ENCODE measurements around the gene HERC5.

The HERC5 gene

DNA sequence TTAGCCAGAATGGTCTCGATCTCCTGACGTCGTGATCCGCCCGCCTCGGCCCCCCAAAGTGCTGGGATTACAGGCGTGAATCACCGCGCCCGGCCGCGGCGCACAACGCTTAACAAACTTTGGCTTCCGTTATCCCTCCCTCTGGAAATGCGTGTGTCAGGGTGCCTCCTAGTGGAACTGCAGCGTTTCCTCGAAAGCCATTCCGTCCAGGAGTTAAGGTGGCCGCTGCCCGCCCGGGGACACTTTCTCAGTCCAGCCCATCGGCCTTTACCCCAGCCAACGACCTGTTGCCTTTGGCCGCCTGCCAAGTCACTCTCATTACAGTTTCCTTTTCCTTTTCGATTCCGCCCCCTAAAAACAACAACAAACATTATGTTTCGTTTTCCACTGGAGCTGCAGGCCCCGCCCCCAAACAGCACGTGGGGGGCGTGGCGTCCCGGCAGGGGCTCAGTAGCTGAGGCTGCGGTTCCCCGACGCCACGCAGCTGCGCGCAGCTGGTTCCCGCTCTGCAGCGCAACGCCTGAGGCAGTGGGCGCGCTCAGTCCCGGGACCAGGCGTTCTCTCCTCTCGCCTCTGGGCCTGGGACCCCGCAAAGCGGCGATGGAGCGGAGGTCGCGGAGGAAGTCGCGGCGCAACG, at the start of gene HERC5:
HERC5 (plus strand) TSS at position 450 of the 637 bp plus-strand sequence; CDS start at position 601, 151 bp downstream.
- peak within 1 kb of the TSS; percentile 45 for H3K4me3 ChIP-seq (replicated peaks; ENCODE audit: low read depth, low read length)
- TF ChIP-seq, protein P1, sequence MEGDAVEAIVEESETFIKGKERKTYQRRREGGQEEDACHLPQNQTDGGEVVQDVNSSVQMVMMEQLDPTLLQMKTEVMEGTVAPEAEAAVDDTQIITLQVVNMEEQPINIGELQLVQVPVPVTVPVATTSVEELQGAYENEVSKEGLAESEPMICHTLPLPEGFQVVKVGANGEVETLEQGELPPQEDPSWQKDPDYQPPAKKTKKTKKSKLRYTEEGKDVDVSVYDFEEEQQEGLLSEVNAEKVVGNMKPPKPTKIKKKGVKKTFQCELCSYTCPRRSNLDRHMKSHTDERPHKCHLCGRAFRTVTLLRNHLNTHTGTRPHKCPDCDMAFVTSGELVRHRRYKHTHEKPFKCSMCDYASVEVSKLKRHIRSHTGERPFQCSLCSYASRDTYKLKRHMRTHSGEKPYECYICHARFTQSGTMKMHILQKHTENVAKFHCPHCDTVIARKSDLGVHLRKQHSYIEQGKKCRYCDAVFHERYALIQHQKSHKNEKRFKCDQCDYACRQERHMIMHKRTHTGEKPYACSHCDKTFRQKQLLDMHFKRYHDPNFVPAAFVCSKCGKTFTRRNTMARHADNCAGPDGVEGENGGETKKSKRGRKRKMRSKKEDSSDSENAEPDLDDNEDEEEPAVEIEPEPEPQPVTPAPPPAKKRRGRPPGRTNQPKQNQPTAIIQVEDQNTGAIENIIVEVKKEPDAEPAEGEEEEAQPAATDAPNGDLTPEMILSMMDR (IDR thresholded peaks at IDR 0.05; ENCODE audit: low read depth, low read length, missing control alignments), result peak; percentile 59
- DNase-seq (ENCODE audit: extremely low read depth, low read depth), result peak; percentile 80

DNA sequence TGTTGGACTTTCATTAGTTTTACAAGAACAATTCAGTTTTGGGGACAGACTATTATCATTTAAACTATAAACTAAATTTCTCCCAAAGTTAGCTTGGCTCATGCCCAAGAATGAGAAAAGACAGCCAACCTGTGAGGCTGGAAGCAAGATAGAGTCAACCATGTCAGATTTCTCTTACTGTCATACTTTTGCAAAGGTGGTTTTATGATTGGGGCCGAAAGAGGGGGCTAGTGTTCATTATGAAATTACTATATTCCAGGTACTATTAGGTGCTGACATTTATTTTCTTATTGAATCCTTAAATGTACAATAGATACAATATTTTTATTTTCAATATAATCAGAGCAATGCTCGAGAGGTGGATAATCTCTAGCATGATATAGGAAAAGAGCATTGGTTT, 47.7 kb upstream of the HERC5 start:
- TF ChIP-seq, protein P1 (IDR thresholded peaks at IDR 0.05; ENCODE audit: low read depth, low read length, missing control alignments), result no peak
- no peak for DNase-seq (ENCODE audit: extremely low read depth, low read depth)
- no peak overlapping the region for H3K4me3 ChIP-seq (replicated peaks; ENCODE audit: low read depth, low read length)

DNA sequence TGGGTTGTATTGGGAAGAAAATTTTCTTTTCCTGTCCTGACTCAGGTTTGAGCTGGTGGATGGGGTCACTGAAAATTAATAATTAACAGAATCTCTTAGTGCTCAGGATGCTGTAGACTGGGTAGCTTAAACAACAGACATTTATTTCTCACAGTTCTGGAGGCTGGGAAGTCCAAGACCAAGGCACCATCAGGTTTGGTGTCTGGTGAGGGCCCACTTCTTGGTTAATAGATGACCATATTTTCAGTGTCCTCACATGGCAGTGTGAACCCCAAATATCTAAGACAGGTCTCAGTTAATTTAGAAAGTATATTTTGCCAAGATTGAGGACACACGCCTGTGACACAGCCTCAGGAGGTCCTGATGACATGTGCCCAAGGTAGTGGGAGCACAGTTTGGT, 47.1 kb upstream of the HERC5 start:
- TF ChIP-seq, protein P1 (IDR thresholded peaks at IDR 0.05; ENCODE audit: low read depth, low read length, missing control alignments), result no peak
- no peak overlapping the region for H3K4me3 ChIP-seq (replicated peaks; ENCODE audit: low read depth, low read length)
- no peak for DNase-seq (ENCODE audit: extremely low read depth, low read depth)

DNA sequence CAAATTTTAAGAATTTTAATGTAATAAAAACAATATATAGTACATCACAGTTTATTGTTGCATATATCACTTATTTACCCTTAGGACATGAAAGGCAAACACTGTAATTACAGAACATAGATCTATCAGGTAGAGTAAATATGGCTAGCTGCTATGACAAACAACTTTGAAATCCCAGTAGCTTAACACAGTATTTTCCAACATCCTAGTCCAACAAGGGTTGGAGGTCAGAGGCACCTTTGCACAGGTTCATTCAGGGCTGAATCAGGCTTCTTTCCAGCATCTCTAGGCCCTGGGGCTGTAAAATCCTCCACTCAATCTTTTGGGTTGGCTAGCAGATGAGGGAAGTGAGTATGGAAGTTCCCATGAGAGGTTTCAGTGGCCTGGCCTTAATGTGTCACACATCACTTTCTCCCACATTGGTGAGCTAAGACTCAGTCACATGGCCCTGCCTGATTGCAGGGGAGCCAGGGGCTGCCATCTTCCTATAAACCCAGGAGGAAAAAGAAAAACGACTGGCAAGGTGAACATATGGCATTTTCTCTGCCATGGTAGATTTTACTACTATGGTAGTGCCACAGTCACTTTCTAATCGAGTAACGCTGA, 45.3 kb upstream of the HERC5 start:
- TF ChIP-seq, protein P1 (IDR thresholded peaks at IDR 0.05; ENCODE audit: low read depth, low read length, missing control alignments), result no peak

DNA sequence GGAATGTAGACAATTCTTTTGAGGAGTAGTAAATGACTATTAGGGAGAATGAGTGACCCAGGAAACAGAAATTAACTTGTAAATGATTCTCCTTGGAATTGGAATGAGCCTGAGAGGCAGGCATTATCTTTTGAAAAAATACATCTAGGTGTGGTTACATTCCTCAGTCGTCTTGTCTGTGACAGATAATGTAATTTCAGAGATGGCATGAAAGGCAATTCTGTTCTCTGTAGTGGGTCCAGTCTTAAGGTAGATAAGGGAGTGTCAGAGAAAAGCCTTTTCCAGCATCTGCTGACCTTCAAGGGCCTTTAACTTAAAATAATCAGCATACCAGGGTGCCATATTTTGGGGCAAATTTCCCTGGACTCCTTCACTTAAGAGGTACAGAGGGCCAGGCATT, 43.1 kb upstream of the HERC5 start:
- H3K4me3 ChIP-seq (replicated peaks; ENCODE audit: low read depth, low read length), result no peak overlapping the region
- TF ChIP-seq, protein P1 (IDR thresholded peaks at IDR 0.05; ENCODE audit: low read depth, low read length, missing control alignments), result no peak
- DNase-seq (ENCODE audit: extremely low read depth, low read depth), result no peak

More for the DNA sequence above, 45.3 kb upstream of the HERC5 start:
- no peak for DNase-seq (ENCODE audit: extremely low read depth, low read depth)
- H3K4me3 ChIP-seq (replicated peaks; ENCODE audit: low read depth, low read length), result no peak overlapping the region

DNA sequence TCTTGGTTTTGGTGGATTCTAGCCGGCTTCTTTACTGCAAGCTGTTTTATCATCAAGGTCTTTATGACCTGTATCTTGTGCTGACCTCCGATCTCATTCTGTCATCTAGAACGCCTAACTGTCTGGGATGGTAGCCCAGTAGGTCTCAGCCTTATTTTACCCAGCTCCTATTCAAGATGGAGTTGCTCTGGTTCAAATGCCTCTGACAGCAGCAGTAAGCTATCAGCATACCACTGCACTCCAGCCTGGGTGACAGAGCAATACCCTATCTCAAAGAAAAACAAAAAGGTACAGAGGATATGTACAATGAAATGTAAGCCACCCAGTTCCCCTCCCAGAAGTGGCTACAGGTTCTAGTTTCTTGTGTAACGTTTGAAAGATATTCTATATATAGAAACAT, 42.2 kb upstream of the HERC5 start:
- H3K4me3 ChIP-seq (replicated peaks; ENCODE audit: low read depth, low read length), result no peak overlapping the region
- DNase-seq (ENCODE audit: extremely low read depth, low read depth), result no peak
- TF ChIP-seq, protein P1 (IDR thresholded peaks at IDR 0.05; ENCODE audit: low read depth, low read length, missing control alignments), result no peak

Measured in HFF-Myc (cell line).